Effector memory CD4-positive, alpha-beta T cell (primary cell): ENCODE measurements around the gene QRICH2.
A peak's percentile ranks its signal among the peaks of the same experiment; 100 is the strongest.

Experiments used
- DNase-seq, 3 donors: peaks; one replicate each; pipeline ENCODE4 v3.0.0-alpha.2; 2020
- H3K27ac ChIP-seq: 2 replicates; pipeline ENCODE4 v1.7.0; 2013; ENCODE audit warnings: mild to moderate bottlenecking, low read length, moderate library complexity; ENCODE audit not compliant: insufficient read depth, poor library complexity, severe bottlenecking
- H3K27me3 ChIP-seq: replicated peaks from 2 replicates; pipeline ENCODE4 v1.7.0; 2013; ENCODE audit warnings: mild to moderate bottlenecking, low read length; ENCODE audit not compliant: insufficient read depth, control insufficient read depth, poor library complexity, severe bottlenecking
- H3K36me3 ChIP-seq: 2 replicates; pipeline ENCODE4 v1.7.0; 2013; ENCODE audit warnings: mild to moderate bottlenecking, low read length, moderate library complexity; ENCODE audit not compliant: control insufficient read depth, insufficient read depth
- H3K4me1 ChIP-seq: 2 replicates; pipeline ENCODE4 v1.7.0; 2013; ENCODE audit warnings: low read length, mild to moderate bottlenecking; ENCODE audit not compliant: control insufficient read depth, insufficient read depth, poor library complexity, severe bottlenecking
- H3K4me3 ChIP-seq: 2 replicates; pipeline ENCODE4 v1.7.0; 2013; ENCODE audit warnings: low read length, low read depth, mild to moderate bottlenecking; ENCODE audit not compliant: insufficient read depth, poor library complexity, severe bottlenecking
- H3K9me3 ChIP-seq: 2 replicates; pipeline ENCODE4 v1.7.0; 2013; ENCODE audit warnings: mild to moderate bottlenecking, low read length, moderate library complexity; ENCODE audit not compliant: control insufficient read depth

The QRICH2 gene

DNA sequence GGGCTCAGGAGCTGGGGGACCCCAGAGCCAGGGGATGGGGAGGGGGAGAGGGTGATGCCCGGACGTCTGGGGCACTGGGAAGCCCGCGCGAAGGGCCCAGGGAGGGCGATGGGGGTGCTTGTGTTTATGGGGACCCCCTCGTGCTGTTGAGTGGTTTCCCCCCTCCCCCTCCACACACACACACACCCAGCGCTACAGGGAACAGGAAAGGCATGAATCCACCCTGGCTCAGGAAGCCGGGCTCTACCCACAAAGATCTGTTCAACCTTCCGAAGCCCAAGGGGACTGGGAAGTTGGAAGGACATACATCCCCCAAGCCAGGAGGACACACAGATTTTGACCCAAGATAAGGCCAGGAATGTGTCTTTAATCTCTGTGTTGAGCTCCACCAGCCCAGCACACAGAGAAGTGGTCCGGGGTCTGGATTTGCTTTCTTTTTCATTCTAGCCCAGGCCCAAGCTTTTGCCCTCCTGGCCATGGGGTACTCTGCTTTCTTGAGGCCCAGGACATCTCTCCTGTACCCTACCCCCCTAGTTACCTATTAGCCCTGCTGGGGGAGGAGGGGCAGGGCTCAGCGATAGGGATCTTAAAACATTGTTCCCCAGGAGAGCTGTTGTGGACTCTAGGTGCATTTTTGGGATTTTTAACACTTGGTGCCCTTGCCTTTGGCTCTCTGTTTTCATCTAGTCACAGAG lies 41.7 kb downstream of the QRICH2 start:
- DNase-seq: no peak
- H3K4me3 ChIP-seq: peak overlapping the region; percentile 83
- H3K27me3 ChIP-seq: no peaks in the 10 kb centered on the region
- H3K27ac ChIP-seq: peak overlapping the region; percentile 86
- H3K4me1 ChIP-seq: peaks cover 48% of the 10 kb centered on the region
- H3K36me3 ChIP-seq: peaks cover 16% of the 10 kb centered on the region
- H3K9me3 ChIP-seq: no peaks in the 10 kb centered on the region

DNA sequence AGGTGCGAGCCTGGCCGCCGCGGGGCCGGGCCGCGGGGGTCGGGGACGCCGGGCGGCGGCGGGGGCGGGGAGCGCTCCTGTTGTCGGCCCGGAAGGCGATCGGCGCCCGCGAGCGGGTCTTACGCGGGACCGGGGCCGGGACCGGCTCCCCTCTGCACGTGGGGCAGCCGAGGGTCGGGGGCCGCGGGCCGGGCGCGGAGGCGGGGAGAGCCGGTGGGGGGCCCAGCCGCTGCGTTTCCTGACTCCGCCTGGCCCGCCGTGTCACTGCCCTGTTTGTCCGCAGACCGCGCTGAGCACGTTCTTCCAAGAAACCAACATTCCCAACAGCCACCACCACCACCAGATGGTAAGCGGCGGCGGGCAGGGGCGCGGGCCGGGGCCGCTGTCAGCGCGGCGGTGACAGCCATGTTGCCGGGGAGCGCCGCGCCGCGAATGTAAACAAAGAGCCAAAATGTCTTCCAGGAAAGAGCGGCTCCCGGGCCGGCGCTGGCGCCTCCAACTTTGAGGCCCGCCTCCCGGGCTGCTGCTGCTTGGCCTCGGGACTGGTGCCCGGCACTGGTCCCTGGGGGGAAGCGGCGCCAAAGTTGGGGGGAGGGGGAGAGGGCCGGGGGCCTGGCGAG lies 42.3 kb downstream of the QRICH2 start:
- Histone ChIP-seq H3K4me3 (peak overlapping the region; percentile 83), H3K4me1 (peaks cover 41% of the 10 kb centered on the region), H3K27me3 (no peaks in the 10 kb centered on the region), H3K36me3 (peaks cover 14% of the 10 kb centered on the region), H3K27ac (peak overlapping the region; percentile 86), H3K9me3 (no peaks in the 10 kb centered on the region)
- DNase-seq: peak; percentile 37 to 54 (median 41)

DNA sequence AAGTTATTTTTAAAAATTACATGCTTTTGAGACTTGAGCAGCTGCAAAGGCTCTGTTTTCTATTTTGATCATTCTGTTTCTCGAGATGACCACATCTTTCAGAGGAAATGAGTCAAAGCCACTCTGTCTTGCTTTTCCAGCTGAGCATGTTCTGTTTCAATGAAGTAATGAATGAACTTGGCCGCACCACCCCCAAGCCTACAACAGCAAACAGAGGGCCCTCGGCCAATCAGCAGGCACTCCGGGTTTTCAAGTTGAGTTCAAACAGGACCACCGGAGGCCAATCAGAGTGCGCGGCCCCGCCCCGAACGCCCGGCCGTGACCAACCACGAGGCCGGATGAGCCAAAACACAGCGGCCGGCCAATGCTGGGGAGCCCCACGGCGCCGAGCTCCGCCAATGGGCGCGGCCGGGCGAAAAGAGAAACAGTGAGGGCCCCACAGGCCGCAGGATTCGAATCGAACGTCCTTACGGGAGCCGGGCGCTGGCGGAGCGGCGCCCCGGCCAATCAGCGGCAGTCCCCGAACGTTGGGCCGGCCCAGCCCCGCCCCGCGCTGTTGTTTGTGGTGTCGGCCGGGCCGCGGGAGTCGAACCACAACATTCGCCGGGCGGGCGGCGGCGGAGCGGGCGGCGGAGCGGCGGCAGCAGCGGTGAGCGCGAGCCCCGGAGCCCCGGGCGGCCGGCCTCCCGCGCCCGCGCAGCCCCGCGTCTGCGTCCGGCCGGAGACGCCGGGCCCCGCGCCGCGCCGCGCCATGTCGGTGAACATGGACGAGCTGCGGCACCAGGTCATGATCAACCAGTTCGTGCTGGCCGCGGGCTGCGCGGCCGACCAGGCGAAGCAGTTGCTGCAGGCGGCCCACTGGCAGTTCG lies 43.1 kb downstream of the QRICH2 start, which contains the start of gene UBALD2:
Gene UBALD2, plus strand, starts transcription at position 594 of the 869 bp plus-strand sequence. Its CDS starts 158 bp downstream, at position 752.
- Histone ChIP-seq H3K36me3 (peaks cover 12% of the 10 kb centered on the region), H3K4me3 (peak within 1 kb of the TSS; percentile 83), H3K4me1 (peaks cover 38% of the 10 kb centered on the region), H3K9me3 (no peaks in the 10 kb centered on the region), H3K27me3 (no peaks in the 10 kb centered on the region), H3K27ac (peak within 1 kb of the TSS; percentile 86)
- peak; percentile 96 to 98 (median 97) for DNase-seq

DNA sequence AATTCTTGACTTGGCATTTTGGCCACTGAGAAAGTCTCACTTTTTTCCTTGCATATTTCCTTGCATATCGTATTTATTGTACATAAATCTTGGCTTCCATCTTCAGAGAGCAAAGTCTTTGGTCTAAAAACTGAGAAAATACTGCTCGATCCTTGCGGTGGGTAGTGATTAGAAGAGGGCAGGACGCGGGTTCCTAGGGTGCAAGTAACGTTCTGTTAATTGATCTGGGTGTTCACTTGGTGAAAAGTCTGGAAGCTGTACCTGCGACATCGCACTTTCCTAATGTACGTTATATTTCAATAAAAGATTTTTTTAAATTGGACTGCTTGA lies 43.7 kb downstream of the QRICH2 start:
- Histone ChIP-seq H3K4me3 (peak overlapping the region; percentile 26), H3K4me1 (peaks cover 32% of the 10 kb centered on the region), H3K27ac (peak overlapping the region; percentile 65), H3K9me3 (no peaks in the 10 kb centered on the region), H3K27me3 (no peaks in the 10 kb centered on the region), H3K36me3 (peaks cover 7% of the 10 kb centered on the region)
- DNase-seq: no peak

DNA sequence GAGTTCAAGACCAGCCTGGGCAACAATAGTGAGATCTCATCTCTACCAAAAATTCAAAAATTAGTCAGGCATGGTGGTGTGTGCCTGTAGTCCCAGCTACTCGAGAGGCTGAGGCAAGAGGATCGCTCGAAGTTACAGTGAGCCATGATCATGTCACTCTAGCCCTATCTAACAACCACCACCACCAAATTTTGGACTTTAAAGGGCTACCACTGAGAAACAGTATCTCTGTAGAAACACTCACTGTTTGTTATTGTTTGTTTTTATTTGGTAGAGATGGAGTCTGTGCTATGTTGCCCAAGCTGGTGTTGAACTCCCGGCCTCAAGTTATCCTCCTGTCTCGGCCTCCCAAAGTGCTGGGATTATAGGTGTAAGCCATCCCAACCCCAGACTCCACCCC lies 44.2 kb downstream of the QRICH2 start:
- DNase-seq: no peak

DNA sequence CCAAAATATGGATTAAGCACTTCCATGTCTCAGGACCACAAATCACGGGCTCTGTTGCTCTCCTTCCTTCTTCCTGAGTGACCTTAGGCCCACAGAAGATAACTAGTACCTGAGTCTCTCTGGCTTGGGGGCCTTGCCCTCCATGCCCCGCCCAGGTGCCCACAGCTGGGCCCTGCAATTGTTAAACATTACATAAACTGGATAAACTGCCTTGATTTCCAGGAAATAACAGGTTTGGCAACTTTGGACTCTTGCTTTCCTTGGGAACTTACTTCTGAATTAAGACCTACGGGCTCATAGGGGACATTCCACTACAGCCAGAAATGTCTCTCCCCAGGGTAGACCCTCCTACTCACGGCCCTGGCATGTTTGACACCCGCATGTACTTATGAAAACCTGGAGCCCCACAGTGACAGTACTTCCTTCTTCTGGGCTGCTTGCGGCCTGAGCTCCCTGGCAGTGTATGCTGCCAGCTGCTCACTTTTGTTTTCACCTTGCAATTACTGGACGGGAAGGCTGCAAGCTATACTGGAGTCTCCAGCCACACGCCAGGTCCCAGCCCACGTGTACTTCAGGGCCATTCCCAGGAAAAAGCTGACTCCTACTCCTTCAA lies 45.2 kb downstream of the QRICH2 start:
- H3K9me3 ChIP-seq: no peaks in the 10 kb centered on the region
- no peak overlapping the region for H3K4me3 ChIP-seq
- peaks cover 5% of the 10 kb centered on the region for H3K36me3 ChIP-seq
- H3K27me3 ChIP-seq: no peaks in the 10 kb centered on the region
- no peak overlapping the region for H3K27ac ChIP-seq
- no peak for DNase-seq
- peaks cover 17% of the 10 kb centered on the region for H3K4me1 ChIP-seq

More for the DNA sequence above, 44.2 kb downstream of the QRICH2 start:
- peaks cover 5% of the 10 kb centered on the region for H3K36me3 ChIP-seq
- H3K27me3 ChIP-seq: no peaks in the 10 kb centered on the region
- no peaks in the 10 kb centered on the region for H3K9me3 ChIP-seq
- H3K27ac ChIP-seq: peak overlapping the region; percentile 65
- H3K4me1 ChIP-seq: peaks cover 27% of the 10 kb centered on the region
- H3K4me3 ChIP-seq: no peak overlapping the region

DNA sequence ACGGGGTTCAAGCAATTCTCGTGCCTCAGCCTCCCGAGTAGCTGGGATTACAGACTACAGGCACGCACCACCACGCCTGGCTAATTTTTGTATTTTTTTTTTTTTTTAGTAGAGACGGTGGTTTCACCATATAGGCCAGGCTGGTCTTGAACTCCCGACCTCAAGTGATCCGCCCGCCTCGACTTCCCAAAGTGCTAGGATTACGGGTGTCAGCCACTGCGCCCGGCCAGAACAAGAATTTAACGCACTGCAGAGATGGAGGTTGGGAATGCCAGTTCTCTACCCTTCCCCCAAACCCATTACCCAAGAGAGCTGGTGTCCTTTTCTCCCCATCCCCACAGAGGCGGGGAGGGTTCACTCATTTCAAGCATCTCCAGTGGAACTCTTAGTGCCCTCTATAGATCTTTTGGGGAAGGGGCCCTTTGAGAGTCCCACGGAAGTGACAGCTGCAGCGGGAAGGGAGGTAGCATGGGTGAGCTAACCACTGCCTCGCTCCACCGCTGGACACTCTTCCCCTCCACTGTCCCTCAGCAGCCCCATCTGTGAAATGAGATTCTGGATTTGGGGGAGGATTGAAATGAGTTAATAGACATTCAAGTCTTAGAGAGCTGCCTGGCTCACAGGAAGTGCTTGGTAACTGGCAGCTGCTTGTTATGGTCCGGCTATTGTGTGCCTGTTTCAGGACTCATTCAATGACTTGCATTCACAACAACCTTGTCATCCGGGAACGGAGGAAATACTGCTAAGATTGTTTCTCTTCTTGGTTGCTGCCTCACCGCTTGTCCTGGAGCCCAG lies 46.5 kb downstream of the QRICH2 start:
- Histone ChIP-seq H3K36me3 (no peaks in the 10 kb centered on the region), H3K27me3 (no peaks in the 10 kb centered on the region), H3K27ac (no peak overlapping the region), H3K4me1 (peaks cover 6% of the 10 kb centered on the region), H3K4me3 (no peak overlapping the region), H3K9me3 (no peaks in the 10 kb centered on the region)
- DNase-seq: no peak

DNA sequence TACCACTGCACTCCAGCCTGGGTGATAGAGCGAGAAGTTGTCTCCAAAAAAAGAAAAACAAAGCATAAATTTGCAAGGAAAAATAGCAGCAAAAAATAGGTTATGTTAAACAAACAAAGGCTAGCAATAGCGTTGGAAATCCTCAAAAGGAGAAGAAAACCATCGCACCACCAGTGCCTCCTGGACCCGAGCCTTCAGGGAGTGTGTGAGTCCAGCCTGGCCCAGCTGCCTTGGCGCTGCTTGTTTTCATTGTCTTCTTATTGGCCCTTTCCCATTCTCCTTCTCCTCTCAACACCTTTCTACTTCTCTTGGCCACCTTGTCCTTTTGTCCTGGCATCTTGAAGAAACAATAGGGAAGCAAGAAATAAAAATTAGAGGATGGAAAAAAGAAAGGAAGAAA lies 47.4 kb downstream of the QRICH2 start:
- DNase-seq: no peak
- Histone ChIP-seq H3K27me3 (no peaks in the 10 kb centered on the region), H3K4me1 (peaks cover 12% of the 10 kb centered on the region), H3K9me3 (no peaks in the 10 kb centered on the region), H3K4me3 (no peak overlapping the region), H3K36me3 (no peaks in the 10 kb centered on the region), H3K27ac (no peak overlapping the region)

DNA sequence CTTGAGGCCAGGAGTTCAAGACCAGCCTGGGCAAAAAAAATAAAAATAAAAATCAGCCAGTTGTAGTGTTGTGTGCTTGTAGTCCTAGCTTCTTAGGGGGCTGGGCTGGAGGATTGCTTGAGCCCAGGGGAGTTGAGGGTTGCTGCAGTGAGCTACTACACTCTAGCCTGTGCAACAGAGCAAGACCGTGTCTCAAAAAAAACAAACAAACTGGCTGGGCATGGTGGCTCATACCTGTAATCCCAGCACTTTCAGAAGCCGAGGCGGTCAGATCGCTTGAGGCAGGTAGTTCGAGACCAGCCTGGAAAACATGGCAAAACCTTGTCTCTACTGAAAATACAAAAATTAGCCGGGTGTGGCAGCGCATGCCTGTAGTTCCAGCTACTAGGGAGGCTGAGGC lies 47.9 kb downstream of the QRICH2 start:
- DNase-seq: no peak
- Histone ChIP-seq H3K36me3 (no peaks in the 10 kb centered on the region), H3K27me3 (no peaks in the 10 kb centered on the region), H3K27ac (no peak overlapping the region), H3K4me3 (no peak overlapping the region), H3K9me3 (no peaks in the 10 kb centered on the region), H3K4me1 (peaks cover 12% of the 10 kb centered on the region)
